ENCODE results near the gene KIAA1958. TPM values are rescaled to one million over a fixed set of nuclear protein-coding genes. Genes with fewer than 3 reads are reported as not detected.
A peak's percentile ranks its signal among the peaks of the same experiment; 100 is the strongest.

The KIAA1958 gene
- total and polyA plus RNA-seq, 10 of the 15 experiments (the other 5 are each of a cell fraction or from before 2014, with no cell fraction given): 0.53 to 8.7 (median 4.0) TPM

DNA sequence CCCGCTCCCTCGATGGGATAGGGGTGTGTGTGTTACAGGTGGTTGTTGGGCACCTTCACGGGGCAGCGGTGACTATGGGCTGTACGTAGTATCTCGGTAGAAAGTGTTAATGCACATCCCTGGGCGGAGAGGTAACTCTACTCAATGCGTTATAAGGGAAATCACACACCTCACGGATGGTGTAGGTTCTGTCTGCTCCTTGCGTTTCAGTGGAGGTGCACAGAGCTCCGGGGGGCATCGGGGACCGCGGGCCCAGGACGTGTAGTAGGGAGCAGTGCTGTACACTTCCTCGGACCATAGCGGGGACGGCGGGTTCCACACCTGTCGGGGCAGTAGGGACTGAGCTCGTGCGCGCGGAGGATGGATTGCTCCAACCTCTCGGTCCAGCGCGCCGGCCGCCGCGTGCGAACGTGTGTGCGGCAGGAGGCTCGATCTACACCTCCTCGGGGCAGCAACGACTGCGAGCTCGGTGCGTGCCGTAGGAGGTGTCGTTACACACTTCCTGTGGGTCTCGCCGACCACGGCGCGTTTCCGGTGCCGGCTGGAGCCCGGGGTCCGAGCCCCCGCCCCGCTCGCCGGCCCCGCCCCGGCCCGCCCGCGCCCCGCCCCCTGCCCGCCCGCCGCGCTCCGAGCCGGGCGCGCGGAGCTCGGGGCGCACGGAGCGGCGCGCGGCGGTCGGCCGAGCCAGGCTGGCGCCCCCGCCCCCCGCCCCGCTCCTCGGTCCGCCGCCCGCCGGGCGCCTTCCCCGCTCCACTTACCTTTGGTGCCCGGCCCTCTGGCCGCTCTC lies at the start of gene KIAA1958 (continued):
- no peak for TF ChIP-seq NFYB (IDR thresholded peaks at IDR 0.05; ENCODE audit: insufficient read depth, low read depth, low read length)
- peak; percentile 82 for TF ChIP-seq CREB1 (IDR thresholded peaks at IDR 0.05; ENCODE audit: low read depth)
- TF ChIP-seq HCFC1 (IDR thresholded peaks at IDR 0.05; ENCODE audit: low read length): no peak
- TF ChIP-seq ZNF217 (IDR thresholded peaks at IDR 0.05): no peak
- TF ChIP-seq, protein P1, sequence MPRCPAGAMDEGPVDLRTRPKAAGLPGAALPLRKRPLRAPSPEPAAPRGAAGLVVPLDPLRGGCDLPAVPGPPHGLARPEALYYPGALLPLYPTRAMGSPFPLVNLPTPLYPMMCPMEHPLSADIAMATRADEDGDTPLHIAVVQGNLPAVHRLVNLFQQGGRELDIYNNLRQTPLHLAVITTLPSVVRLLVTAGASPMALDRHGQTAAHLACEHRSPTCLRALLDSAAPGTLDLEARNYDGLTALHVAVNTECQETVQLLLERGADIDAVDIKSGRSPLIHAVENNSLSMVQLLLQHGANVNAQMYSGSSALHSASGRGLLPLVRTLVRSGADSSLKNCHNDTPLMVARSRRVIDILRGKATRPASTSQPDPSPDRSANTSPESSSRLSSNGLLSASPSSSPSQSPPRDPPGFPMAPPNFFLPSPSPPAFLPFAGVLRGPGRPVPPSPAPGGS (IDR thresholded peaks at IDR 0.05; ENCODE audit: borderline replicate concordance, insufficient read depth, low read depth, low read length, poor library complexity, severe bottlenecking): no peak
- TF ChIP-seq, protein P2, sequence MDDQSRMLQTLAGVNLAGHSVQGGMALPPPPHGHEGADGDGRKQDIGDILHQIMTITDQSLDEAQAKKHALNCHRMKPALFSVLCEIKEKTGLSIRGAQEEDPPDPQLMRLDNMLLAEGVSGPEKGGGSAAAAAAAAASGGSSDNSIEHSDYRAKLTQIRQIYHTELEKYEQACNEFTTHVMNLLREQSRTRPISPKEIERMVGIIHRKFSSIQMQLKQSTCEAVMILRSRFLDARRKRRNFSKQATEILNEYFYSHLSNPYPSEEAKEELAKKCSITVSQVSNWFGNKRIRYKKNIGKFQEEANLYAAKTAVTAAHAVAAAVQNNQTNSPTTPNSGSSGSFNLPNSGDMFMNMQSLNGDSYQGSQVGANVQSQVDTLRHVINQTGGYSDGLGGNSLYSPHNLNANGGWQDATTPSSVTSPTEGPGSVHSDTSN (IDR thresholded peaks at IDR 0.05; ENCODE audit: insufficient replicate concordance, low read depth, low read length): no peak
- no peak for TF ChIP-seq RAD51 (IDR thresholded peaks at IDR 0.05)
- TF ChIP-seq, protein P3, sequence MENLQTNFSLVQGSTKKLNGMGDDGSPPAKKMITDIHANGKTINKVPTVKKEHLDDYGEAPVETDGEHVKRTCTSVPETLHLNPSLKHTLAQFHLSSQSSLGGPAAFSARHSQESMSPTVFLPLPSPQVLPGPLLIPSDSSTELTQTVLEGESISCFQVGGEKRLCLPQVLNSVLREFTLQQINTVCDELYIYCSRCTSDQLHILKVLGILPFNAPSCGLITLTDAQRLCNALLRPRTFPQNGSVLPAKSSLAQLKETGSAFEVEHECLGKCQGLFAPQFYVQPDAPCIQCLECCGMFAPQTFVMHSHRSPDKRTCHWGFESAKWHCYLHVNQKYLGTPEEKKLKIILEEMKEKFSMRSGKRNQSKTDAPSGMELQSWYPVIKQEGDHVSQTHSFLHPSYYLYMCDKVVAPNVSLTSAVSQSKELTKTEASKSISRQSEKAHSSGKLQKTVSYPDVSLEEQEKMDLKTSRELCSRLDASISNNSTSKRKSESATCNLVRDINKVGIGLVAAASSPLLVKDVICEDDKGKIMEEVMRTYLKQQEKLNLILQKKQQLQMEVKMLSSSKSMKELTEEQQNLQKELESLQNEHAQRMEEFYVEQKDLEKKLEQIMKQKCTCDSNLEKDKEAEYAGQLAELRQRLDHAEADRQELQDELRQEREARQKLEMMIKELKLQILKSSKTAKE (IDR thresholded peaks at IDR 0.05; ENCODE audit: low read depth, poor library complexity, severe bottlenecking): no peak
- TF ChIP-seq, protein P4, sequence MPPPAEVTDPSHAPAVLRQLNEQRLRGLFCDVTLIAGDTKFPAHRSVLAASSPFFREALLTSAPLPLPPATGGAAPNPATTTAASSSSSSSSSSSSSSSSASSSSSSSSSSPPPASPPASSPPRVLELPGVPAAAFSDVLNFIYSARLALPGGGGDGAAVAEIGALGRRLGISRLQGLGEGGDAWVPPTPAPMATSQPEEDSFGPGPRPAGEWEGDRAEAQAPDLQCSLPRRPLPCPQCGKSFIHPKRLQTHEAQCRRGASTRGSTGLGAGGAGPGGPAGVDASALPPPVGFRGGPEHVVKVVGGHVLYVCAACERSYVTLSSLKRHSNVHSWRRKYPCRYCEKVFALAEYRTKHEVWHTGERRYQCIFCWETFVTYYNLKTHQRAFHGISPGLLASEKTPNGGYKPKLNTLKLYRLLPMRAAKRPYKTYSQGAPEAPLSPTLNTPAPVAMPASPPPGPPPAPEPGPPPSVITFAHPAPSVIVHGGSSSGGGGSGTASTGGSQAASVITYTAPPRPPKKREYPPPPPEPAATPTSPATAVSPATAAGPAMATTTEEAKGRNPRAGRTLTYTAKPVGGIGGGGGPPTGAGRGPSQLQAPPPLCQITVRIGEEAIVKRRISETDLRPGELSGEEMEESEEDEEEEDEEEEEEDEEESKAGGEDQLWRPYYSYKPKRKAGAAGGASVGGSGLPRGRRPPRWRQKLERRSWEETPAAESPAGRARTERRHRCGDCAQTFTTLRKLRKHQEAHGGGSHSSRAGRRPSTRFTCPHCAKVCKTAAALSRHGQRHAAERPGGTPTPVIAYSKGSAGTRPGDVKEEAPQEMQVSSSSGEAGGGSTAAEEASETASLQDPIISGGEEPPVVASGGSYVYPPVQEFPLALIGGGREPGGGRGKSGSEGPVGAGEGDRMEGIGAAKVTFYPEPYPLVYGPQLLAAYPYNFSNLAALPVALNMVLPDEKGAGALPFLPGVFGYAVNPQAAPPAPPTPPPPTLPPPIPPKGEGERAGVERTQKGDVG (CRISPR knock-in tag; IDR thresholded peaks at IDR 0.05): no peak

Data from GM12878 (cell line).